ENCODE measurements around the gene RAB18.

RAB18 gene

DNA sequence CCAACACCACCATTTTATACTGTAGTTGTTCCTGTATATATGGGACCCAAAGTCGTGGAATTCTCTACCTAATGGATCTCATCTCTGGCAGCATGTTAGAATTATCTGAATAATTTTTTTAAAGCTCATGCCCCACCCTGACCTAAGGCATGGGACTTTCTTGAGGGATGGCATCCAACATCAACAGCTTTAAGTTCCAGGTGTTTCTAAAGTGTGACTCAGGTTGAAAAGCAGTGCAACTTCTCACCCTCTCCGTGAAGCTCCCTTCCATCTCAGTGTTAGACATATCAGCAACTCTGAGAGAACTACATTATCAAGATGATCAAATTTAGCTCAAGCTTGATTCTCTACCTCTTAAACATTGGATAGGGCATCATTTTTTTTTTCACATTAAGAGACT, 18.1 kb upstream of the RAB18 start:
- no peak for TF ChIP-seq ZNF274 (IDR thresholded peaks at IDR 0.05; ENCODE audit: low read depth, low read length)
- no peak overlapping the region for H3K4me3 ChIP-seq (ENCODE audit: low read length)

DNA sequence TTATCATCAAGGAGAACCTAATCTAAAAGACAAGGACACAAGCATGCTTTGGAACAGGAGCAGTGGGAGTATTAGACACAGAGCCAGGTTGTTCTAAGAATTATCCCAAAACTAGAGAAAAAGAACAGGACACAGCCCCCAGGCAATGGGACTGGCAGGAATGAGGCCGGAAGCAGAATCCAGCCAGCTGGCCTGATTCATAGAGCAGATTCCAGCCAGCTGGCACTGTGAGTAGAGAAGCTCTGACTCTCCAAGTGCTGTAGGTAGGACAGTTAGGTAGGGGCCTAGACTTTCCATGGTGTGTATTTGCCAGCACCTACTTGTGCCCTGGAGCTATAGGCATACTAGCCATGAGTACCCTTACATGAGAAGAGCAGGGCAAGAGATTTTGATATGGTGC, 13.3 kb upstream of the RAB18 start:
- no peak overlapping the region for H3K4me3 ChIP-seq (ENCODE audit: low read length)
- TF ChIP-seq ZNF274 (IDR thresholded peaks at IDR 0.05; ENCODE audit: low read depth, low read length): no peak

DNA sequence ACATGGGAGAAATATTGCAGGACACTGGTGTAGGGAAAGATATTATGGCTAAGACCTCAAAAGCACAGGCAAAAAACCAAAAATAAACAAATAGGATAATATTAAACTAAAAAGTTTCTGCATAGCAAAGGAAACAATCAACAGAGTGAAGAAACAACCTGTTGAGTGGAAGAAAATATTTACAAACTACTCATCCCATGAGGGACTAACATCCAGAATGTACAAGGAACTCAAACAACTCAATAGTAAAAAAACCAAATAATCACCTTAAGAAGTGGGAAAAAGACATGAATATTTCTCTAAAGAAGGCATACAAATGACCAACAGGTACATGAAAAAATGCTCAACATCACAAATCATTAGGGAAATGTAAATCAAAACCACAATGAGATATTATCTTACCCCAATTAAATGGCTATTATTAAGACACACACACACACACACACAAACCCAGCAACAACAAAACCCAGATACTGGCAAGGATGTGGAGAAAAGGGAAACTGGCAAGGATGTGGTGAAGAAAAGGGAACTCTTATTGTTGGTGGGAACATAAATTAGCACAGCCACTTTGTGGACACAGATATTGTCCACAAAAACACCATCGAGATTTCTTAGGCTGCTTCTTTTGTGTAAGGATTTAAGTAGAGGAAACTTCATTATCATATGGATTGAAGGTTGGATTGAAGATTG, 9.8 kb upstream of the RAB18 start:
- no peak for TF ChIP-seq ZNF274 (IDR thresholded peaks at IDR 0.05; ENCODE audit: low read depth, low read length)
- no peak overlapping the region for H3K4me3 ChIP-seq (ENCODE audit: low read length)

DNA sequence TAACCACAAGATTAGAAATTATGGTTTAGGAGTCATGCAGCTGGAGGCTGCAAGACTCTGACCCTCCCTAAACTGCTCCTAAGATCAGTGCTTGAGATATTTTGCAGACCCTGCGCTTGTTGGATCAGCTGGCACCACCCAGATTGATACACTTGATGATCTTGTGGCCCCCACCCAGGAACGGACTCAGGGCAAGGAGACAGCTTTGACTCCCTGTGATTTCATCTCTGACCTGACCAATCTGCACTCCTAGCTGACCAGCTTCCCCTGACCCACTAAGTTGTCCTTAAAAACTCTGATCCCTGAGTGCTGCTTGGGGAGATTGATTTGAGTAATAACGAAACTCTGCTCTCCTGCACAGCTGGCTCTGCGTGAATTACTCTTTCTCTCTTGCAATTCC, 8.0 kb upstream of the RAB18 start:
- no peak overlapping the region for H3K4me3 ChIP-seq (ENCODE audit: low read length)
- no peak for TF ChIP-seq ZNF274 (IDR thresholded peaks at IDR 0.05; ENCODE audit: low read depth, low read length)

DNA sequence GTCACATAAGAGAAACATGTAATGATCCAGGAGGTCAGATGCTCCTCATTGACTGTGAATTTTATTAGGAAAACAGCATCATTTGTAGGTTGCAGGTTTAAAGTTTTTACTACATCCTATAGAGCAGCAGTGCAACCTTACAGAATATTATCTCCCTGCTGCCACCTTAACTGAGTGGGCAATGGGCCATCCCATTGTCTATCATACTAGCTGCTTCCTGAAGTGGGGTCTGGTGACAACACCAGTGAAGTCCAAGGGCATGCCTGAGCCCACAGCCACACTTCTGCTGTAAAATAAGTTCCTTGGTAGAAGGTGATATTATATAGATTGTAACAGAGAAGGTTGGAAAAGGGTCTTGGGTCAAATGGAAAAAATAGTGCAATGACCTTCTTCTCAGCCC, 4.0 kb upstream of the RAB18 start:
- no peak overlapping the region for H3K4me3 ChIP-seq (ENCODE audit: low read length)
- no peak for TF ChIP-seq ZNF274 (IDR thresholded peaks at IDR 0.05; ENCODE audit: low read depth, low read length)

DNA sequence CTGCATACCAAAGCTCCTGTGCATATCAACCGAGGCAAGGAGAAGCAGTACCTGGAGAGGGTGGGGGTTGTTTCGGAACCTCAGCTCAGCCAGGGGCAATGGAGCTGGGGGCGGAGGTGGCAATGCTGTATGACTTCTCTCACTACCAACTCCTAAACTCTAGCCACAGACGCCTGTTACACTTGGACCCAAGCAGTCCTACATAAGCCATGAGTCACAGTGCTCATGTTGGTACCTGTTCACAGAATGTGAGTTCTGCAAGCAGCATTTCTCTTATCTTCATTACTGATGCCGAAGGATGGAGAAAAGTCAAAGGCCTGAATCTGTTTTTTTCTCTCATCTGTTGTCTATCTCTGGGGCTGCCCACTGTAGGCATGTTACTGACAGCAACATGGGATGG, 3.2 kb upstream of the RAB18 start:
- H3K4me3 ChIP-seq (ENCODE audit: low read length): no peak overlapping the region
- TF ChIP-seq ZNF274 (IDR thresholded peaks at IDR 0.05; ENCODE audit: low read depth, low read length): no peak

DNA sequence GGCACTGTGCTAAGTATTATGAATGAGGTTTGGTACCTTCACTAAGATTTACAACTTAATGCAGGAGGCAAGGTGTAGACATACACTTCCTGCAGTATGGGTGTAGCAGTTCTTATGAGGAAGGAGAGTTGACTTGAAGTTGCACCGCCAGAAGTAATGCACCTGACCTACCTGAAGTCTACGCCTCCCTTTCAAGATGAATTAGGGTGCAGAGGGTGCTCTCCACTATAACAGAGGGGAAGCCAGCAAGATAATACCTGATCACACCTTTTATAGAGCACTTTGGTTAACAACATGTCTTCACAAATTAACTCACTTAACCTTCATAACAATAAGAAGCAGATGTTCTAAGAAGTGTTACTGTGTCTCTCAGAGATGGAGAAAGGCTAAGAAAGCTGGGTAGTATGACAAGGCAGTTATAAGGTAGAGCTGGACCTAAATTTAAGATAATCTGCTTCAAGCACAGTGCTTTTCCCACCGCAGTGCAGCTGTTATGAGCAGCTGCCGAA, 552 bp upstream of the RAB18 start:
- peak overlapping the region; percentile 46 for H3K4me3 ChIP-seq (ENCODE audit: low read length)
- no peak for TF ChIP-seq ZNF274 (IDR thresholded peaks at IDR 0.05; ENCODE audit: low read depth, low read length)

DNA sequence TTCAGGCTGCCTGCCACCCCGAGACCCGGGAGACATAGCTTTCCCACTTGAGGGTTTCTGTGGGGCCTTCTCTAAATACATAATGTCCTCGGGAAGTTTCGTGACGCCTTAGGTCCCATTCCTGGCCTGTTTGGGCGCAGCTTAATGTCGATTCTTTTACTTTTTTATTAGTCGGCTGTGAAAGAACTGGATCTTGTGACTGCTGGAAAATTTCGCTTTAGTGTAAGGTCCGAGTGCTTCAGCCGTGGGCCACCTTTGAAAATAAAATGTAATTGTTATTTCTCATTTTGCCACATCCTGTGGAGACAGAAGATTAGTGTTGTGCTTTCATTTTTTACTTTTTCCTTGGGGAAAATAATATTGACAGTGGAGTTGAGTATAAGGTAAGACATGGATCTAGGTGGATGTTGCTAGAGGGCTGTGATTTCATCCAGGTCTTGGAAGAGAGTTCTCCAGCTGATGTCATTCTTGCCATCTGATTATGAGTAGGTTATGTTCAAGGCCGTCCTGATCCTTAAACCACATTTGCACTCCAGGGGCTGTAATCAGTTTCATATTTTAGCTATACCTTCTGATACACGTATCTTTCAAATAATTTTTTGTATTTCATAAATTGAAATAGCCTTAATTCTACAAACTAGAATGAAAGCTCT, 830 bp downstream of the RAB18 start:
- peak overlapping the region; percentile 98 for H3K4me3 ChIP-seq (ENCODE audit: low read length)
- TF ChIP-seq ZNF274 (IDR thresholded peaks at IDR 0.05; ENCODE audit: low read depth, low read length): no peak

DNA sequence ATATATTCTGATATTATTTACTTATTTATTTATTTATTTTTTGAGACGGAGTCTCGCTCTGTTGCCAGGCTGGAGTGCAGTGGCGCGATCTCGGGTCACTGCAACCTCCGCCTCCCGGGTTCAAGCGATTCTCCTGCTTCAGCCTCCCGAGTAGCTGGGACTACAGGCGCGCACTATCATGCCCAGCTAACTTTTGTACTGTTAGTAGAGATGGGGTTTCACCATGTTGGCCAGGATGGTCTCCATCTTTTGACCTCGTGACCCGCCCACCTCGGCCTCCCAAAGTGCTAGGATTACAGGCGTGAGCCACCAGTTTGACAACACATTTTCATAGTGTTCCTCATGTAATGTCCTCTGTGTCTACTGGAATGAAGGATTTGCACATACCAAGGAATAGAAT, 1.4 kb downstream of the RAB18 start:
- peak overlapping the region; percentile 98 for H3K4me3 ChIP-seq (ENCODE audit: low read length)

DNA sequence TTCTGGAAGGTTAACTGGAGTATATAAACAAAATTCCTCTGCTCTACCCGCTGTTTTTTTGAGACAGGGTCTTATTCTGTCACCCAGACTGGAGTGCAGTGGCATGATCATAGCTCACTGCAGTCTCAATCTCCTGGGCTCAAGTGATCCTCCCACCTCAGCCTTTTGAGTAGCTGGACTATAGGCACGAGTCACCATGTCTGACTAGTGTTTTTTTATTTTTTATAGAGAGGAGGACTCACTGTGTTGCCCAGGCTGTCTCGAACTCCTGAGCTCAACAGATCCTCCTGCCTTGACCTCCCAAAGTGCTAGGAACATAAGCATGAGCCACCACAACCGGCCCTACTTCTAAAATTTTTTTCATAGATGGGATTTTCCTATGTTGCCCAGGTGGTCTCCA, 2.2 kb downstream of the RAB18 start:
- TF ChIP-seq ZNF274 (IDR thresholded peaks at IDR 0.05; ENCODE audit: low read depth, low read length): no peak
- no peak overlapping the region for H3K4me3 ChIP-seq (ENCODE audit: low read length)

DNA sequence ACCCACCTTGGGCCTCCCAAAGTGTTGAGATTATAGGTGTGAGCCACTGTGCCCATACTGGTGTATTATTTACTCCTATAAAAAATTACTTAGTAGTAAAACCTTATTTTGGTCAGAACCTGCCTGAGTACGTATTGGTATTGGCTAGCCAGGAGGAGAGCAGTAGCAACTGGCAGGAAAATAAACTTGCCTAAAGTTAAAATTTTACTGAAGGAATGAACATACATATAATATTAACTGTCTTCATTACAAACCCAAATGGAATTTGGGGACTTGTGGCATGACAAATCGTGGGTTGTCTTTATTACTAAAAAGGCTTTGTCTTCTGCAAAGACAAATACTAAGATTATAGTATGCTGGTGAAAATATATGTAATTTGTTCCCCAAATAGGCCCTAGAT, 8.4 kb downstream of the RAB18 start:
- TF ChIP-seq ZNF274 (IDR thresholded peaks at IDR 0.05; ENCODE audit: low read depth, low read length): no peak
- H3K4me3 ChIP-seq (ENCODE audit: low read length): no peak overlapping the region

DNA sequence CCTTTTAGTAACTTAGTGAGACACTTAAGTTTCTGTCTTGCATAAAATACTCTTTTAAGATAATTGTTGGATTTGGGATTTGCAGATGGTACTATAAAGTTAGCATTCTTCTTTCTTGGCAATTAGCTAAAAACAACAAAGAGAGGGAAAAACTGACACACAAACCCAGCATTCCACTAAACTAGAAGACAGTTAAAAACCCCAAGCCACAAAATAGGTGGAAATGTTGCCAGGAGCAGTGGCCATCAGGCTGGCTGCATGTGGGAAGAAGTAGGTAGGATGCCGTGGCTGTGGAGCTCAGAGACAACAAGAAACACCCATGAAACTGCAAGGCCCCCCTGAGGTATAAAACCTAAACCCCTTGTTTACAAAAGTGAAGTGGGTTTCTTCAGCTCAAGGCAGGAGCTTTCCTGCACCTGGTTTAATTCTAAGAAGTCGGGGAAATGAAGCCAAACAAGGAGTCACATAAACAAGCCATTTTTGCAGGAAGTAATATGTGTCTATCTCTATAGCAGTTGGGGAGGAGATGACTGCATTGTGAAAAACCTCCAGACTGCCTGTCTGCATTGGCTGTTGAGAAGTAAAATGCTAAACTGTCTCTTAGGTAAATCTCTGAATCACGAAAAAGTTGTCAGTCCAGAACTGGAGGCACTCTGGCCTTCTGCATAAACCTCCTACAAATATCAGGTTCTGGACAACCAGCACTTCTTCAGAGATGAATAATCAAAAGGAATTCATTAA, 9.5 kb downstream of the RAB18 start:
- H3K4me3 ChIP-seq (ENCODE audit: low read length): no peak overlapping the region
- TF ChIP-seq ZNF274 (IDR thresholded peaks at IDR 0.05; ENCODE audit: low read depth, low read length): no peak

DNA sequence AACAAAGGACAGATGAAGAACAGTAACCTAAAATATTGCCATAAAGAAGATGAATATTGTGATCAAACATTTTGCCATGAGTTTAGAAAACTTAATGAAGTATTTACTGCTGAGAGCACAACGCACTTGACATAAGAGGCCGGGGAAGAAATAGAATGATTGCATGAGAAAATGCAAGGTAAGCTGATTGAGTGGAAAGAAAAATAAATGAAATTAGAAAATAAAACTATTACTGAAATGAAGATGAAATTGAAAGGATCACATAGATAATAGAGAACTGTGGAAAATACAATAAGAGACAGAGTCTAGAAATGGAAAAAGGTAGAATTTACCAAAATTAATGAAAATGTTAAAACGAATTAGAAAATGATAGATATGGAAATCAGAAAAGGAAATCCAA, 10.1 kb downstream of the RAB18 start:
- H3K4me3 ChIP-seq (ENCODE audit: low read length): no peak overlapping the region
- TF ChIP-seq ZNF274 (IDR thresholded peaks at IDR 0.05; ENCODE audit: low read depth, low read length): no peak

DNA sequence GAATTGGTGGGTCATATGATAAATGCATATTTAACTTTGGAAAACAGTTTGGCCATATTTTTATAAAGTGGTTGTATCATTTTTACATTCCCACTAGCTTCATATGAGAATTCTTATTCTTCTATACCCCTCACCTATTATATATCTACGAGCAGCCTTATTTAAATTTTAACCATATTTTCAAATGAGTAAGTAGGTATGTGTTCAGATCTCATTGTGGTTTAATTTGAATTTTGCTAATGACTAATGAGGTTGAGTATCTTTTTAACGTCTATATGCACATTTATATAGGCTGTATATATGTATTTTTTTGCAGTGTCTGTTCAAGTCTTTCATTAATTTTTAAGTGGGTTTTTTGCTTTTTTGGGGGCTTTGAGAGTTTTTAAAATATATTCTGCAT, 14.2 kb downstream of the RAB18 start:
- no peak for TF ChIP-seq ZNF274 (IDR thresholded peaks at IDR 0.05; ENCODE audit: low read depth, low read length)
- H3K4me3 ChIP-seq (ENCODE audit: low read length): no peak overlapping the region

DNA sequence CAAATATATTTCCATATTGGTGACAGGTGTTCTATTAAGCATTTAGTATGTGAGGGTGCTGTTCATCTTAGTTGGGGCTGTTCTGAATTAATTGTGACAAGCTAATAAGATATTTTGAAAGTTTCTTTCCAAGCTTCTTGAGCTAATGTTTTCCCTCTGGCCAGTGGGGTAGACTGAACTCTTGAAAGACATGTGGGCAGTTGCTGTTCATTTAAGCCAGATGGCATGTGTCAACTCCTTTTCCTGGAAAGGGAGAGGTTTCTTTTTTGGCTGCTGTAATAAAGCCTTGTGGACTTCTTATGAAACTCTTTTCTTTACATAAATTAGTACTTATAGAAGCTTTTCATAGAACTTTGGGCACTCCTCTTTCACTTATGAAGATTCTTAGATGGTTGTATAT, 21.7 kb downstream of the RAB18 start:
- no peak overlapping the region for H3K4me3 ChIP-seq (ENCODE audit: low read length)
- TF ChIP-seq ZNF274 (IDR thresholded peaks at IDR 0.05; ENCODE audit: low read depth, low read length): no peak

All from GM08714 (cell line).